Body of pancreas (tissue), 4 donors: ENCODE measurements around the gene LTBP4.

Experiments used
- CTCF ChIP-seq, 7 experiments: fragments of 450-650 bp in 4 of 7; fragments of 200-600 bp in 3 of 7; sonication (generic) in 3 of 7; IDR thresholded peaks; one replicate each; pipeline ENCODE4 v1.5.1; 2016 to 2019; ENCODE audit warnings: antibody characterized with exemption in 7 of 7
- POLR2A ChIP-seq, 3 donors: fragments of 450-650 bp; IDR thresholded peaks; one replicate each; pipeline ENCODE4 v1.6.1; 2016; ENCODE audit warnings: antibody characterized with exemption in 3 of 3, mild to moderate bottlenecking in 2 of 3

- TF ChIP-seq CTCF (IDR thresholded peaks at IDR 0.05) (no peak), POLR2A (IDR thresholded peaks at IDR 0.05) (no peak)
These were observed 21.6 kb downstream of the LTBP4 start for GRCh38 chr19:40622773-40623075.
